ENCODE data around the gene FOXF1.

DNA sequence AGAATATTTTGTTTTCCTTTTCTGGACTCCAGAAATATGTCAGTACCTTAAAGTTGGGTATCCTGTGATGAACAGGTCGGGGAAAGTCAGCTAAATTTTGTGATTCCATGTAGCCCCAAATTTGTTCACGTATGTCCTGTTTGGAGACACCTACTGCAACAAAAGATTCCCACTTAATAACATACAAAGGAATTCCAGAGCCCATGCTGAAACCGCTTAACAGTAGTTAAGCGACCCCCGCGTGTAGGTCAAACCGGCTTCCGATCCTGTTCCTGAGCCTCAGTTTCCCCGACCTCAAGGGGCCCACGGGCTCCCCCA lies 44.2 kb downstream of the FOXF1 start:
- TF ChIP-seq, protein P1, sequence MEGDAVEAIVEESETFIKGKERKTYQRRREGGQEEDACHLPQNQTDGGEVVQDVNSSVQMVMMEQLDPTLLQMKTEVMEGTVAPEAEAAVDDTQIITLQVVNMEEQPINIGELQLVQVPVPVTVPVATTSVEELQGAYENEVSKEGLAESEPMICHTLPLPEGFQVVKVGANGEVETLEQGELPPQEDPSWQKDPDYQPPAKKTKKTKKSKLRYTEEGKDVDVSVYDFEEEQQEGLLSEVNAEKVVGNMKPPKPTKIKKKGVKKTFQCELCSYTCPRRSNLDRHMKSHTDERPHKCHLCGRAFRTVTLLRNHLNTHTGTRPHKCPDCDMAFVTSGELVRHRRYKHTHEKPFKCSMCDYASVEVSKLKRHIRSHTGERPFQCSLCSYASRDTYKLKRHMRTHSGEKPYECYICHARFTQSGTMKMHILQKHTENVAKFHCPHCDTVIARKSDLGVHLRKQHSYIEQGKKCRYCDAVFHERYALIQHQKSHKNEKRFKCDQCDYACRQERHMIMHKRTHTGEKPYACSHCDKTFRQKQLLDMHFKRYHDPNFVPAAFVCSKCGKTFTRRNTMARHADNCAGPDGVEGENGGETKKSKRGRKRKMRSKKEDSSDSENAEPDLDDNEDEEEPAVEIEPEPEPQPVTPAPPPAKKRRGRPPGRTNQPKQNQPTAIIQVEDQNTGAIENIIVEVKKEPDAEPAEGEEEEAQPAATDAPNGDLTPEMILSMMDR (IDR thresholded peaks at IDR 0.05) = no peak
- TF ChIP-seq ZFX (IDR thresholded peaks at IDR 0.05; ENCODE audit: borderline replicate concordance) = no peak

All from 22Rv1 (cell line).